ENCODE results near the gene ELOB. TPM values are rescaled to one million over a fixed set of nuclear protein-coding genes. Genes with fewer than 3 reads are reported as not detected.

The ELOB gene
- total and polyA plus RNA-seq, 2 of the 13 experiments (the other 11 are each of a cell fraction or from before 2014, with no cell fraction given) = 208 to 225 TPM

GRCh38 chr16:2792940-2793339 is 15.9 kb upstream of the ELOB start:
- POLR2A ChIA-PET = no interaction called here
- H3K9me3 ChIP-seq (ENCODE audit: low read length) = no peaks in the 10 kb centered on the region
- no peaks in the 10 kb centered on the region for H4K20me1 ChIP-seq (ENCODE audit: insufficient read depth, low read length)
- no peak for DNase-seq (ENCODE audit: low spot score)
- H3K79me2 ChIP-seq (ENCODE audit: insufficient read depth, low read length) = no peaks in the 10 kb centered on the region
- TF ChIP-seq, protein P1, sequence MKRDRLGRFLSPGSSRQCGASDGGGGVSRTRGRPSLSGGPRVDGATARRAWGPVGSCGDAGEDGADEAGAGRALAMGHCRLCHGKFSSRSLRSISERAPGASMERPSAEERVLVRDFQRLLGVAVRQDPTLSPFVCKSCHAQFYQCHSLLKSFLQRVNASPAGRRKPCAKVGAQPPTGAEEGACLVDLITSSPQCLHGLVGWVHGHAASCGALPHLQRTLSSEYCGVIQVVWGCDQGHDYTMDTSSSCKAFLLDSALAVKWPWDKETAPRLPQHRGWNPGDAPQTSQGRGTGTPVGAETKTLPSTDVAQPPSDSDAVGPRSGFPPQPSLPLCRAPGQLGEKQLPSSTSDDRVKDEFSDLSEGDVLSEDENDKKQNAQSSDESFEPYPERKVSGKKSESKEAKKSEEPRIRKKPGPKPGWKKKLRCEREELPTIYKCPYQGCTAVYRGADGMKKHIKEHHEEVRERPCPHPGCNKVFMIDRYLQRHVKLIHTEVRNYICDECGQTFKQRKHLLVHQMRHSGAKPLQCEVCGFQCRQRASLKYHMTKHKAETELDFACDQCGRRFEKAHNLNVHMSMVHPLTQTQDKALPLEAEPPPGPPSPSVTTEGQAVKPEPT (CRISPR knock-in tag; IDR thresholded peaks at IDR 0.05; ENCODE audit: low read depth) = no peak
- TF ChIP-seq USF2 (IDR thresholded peaks at IDR 0.05; ENCODE audit: low read depth, low read length) = no peak
- no peak for TF ChIP-seq USF2 (CRISPR knock-in tag; IDR thresholded peaks at IDR 0.05; ENCODE audit: borderline replicate concordance)
- H3K27ac ChIP-seq (ENCODE audit: extremely low read length, insufficient read depth, low read length) = no peak overlapping the region
- no peak overlapping the region for H2AFZ ChIP-seq (ENCODE audit: low read length)
- H3K27me3 ChIP-seq (ENCODE audit: control insufficient read depth in 1 of 2, insufficient read depth in 2 of 2, low read length in 2 of 2) = peaks cover 5 to 38% of the 10 kb centered on the region in 2 experiments; a peak in 4 of 5 replicates
- H3K4me3 ChIP-seq (replicated peaks in 1 of 3; ENCODE audit: insufficient read depth in 1 of 3, low read depth in 2 of 3, low read length in 3 of 3) = no peak overlapping the region
- in situ Hi-C loops (cut with HindIII; ENCODE audit: extremely low pct_ligation_motif_present, low pct_unique_long_range_greater_than_20kb) (no loop called here), intact Hi-C loops (cut with micrococcal nuclease; ENCODE audit: unreplicated experiment) (no loop called here)
- no peak overlapping the region for H3K9ac ChIP-seq (ENCODE audit: insufficient read depth, low read depth, low read length)
- BruUV-seq (replicated peaks) = no TSS peak
- CTCF ChIA-PET (ENCODE audit: low intra/inter-chr PET ratio, low total read pairs) = no interaction called here
- H3K4me2 ChIP-seq (ENCODE audit: low read depth, low read length) = no peak overlapping the region
- WGBS (ENCODE audit: low lambda C conversion rate) = 62% methylated on average over 10 of the region's 10 CpGs
- no peak for ATAC-seq
- FAIRE-seq = no peak
- H3K4me1 ChIP-seq (ENCODE audit: insufficient read depth, low read length) = peaks cover 12% of the 10 kb centered on the region
- no peaks in the 10 kb centered on the region for H3K36me3 ChIP-seq (replicated peaks in 1 of 2; ENCODE audit: control insufficient read depth in 1 of 2, insufficient read depth in 2 of 2, low read length in 2 of 2)

DNA sequence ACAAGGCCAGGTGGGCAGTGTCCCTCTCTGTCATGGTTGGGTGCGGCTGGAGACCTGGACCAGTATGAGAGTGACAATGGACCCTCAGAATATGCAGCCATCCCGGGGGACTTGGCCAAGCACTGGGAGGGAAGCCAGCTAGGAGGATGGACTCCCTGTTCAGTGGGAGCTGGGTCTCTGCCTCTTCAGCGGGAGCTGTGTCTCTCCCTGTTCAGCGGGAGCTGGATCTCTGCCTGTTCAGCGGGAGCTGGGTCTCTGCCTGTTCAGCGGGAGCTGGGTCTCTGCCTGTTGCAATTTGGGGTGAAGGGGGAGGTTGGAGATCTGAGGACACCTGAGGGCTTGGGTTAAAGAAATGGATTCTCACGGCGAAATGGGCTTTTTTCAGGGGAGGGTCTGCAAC is 14.1 kb upstream of the ELOB start:
- DNase-seq (ENCODE audit: low spot score) (no peak), ATAC-seq (no peak), FAIRE-seq (no peak)
- BruUV-seq (replicated peaks) = no TSS peak
- Histone ChIP-seq H3K4me2 (ENCODE audit: low read depth, low read length) (no peak overlapping the region), H3K36me3 (replicated peaks in 1 of 2; ENCODE audit: control insufficient read depth in 1 of 2, insufficient read depth in 2 of 2, low read length in 2 of 2) (no peaks in the 10 kb centered on the region), H3K79me2 (ENCODE audit: insufficient read depth, low read length) (no peaks in the 10 kb centered on the region), H4K20me1 (ENCODE audit: insufficient read depth, low read length) (no peaks in the 10 kb centered on the region), H3K27me3 (ENCODE audit: control insufficient read depth in 1 of 2, insufficient read depth in 2 of 2, low read length in 2 of 2) (peaks cover 5 to 48% of the 10 kb centered on the region in 2 experiments; a peak in 4 of 5 replicates), H3K9ac (ENCODE audit: insufficient read depth, low read depth, low read length) (no peak overlapping the region), H3K4me3 (replicated peaks in 1 of 3; ENCODE audit: insufficient read depth in 1 of 3, low read depth in 2 of 3, low read length in 3 of 3) (no peak overlapping the region), H3K27ac (ENCODE audit: extremely low read length, insufficient read depth, low read length) (no peak overlapping the region), H2AFZ (ENCODE audit: low read length) (no peak overlapping the region), H3K4me1 (ENCODE audit: insufficient read depth, low read length) (peaks cover 15% of the 10 kb centered on the region), H3K9me3 (ENCODE audit: low read length) (no peaks in the 10 kb centered on the region)
- POLR2A ChIA-PET = interaction anchor here (0.7 kb wide), 1 partner anchor 7 kb away, joined by 3 read pairs; no protein-coding TSS in a partner anchor
- WGBS (ENCODE audit: low lambda C conversion rate) = 43% methylated on average over 6 of the region's 8 CpGs
- CTCF ChIA-PET (ENCODE audit: low intra/inter-chr PET ratio, low total read pairs) = no interaction called here
- intact Hi-C loops (cut with micrococcal nuclease; ENCODE audit: unreplicated experiment) = no loop called here
- in situ Hi-C loops (cut with HindIII; ENCODE audit: extremely low pct_ligation_motif_present, low pct_unique_long_range_greater_than_20kb) = no loop called here
- TF ChIP-seq HES4 (CRISPR knock-in tag; IDR thresholded peaks at IDR 0.05; ENCODE audit: borderline replicate concordance) = no peak
- TF ChIP-seq ZNF841 (CRISPR knock-in tag; IDR thresholded peaks at IDR 0.05; ENCODE audit: borderline replicate concordance) = no peak
- no peak for TF ChIP-seq ZNF367 (CRISPR knock-in tag; IDR thresholded peaks at IDR 0.05; ENCODE audit: borderline replicate concordance)
- no peak for TF ChIP-seq HOXA7 (CRISPR knock-in tag; IDR thresholded peaks at IDR 0.05)
- TF ChIP-seq HMGXB3 (CRISPR knock-in tag; IDR thresholded peaks at IDR 0.05; ENCODE audit: borderline replicate concordance) = no peak

Data from HepG2 (cell line).